Natural killer cell treated with Interleukin-12 subunit alpha and Interleukin-12 subunit beta and Interleukin-15 and Interleukin-18, amount 100 ng/mL, for 72 hours (primary cell): ENCODE results near the gene MBD3L2B. TPM values are rescaled to one million over a fixed set of nuclear protein-coding genes. Genes with fewer than 3 reads are reported as not detected.
"Not testable (repeated sequence)": the region's sequence is repeated elsewhere in the genome, so short reads cannot be mapped to it uniquely, and the experiment has no call there.

Source experiments
- ATAC-seq, 2 donors: fragments of 150-1000 bp; cut with Tn5 transposase in 1 of 2; sonication (Bioruptor Pico), chemical (Tn5 transposase) in 1 of 2; 2 replicates each; pipeline ENCODE4 v1.10.0; 2021
- DNase-seq: peaks from one replicate; pipeline ENCODE4 v3.0.0; 2022; ENCODE audit warnings: low spot score
- H3K27ac Mint-ChIP-seq, 2 donors: 1 replicate in 1 of 2; 2 replicates in 1 of 2; pipeline ENCODE4 v1.8.0; 2022; ENCODE audit warnings: mixed read lengths in 2 of 2, mild to moderate bottlenecking in 1 of 2, moderate library complexity in 1 of 2
- H3K27me3 Mint-ChIP-seq, 2 donors: 1 replicate in 1 of 2; 2 replicates in 1 of 2; pipeline ENCODE4 v1.8.0; 2022; ENCODE audit warnings: mixed read lengths in 2 of 2
- H3K36me3 Mint-ChIP-seq: one replicate; pipeline ENCODE4 v1.8.0; 2022; ENCODE audit warnings: mixed read lengths
- H3K4me1 Mint-ChIP-seq, 2 donors: 1 replicate in 1 of 2; 2 replicates in 1 of 2; pipeline ENCODE4 v1.8.0; 2022; ENCODE audit warnings: low read depth in 2 of 2, mixed read lengths in 2 of 2, mild to moderate bottlenecking in 1 of 2
- H3K4me3 Mint-ChIP-seq: one replicate; pipeline ENCODE4 v1.8.0; 2022; ENCODE audit warnings: mixed read lengths
- H3K9me3 Mint-ChIP-seq: 2 replicates; pipeline ENCODE4 v1.8.0; 2022; ENCODE audit warnings: mixed read lengths
- total RNA-seq, 2 donors: library from RNA; stranded (reverse); gene quantifications; one replicate each; pipeline ENCODE4 v1.2.3, GENCODE V29; 2022

Gene MBD3L2B
- not detected for total RNA-seq

DNA sequence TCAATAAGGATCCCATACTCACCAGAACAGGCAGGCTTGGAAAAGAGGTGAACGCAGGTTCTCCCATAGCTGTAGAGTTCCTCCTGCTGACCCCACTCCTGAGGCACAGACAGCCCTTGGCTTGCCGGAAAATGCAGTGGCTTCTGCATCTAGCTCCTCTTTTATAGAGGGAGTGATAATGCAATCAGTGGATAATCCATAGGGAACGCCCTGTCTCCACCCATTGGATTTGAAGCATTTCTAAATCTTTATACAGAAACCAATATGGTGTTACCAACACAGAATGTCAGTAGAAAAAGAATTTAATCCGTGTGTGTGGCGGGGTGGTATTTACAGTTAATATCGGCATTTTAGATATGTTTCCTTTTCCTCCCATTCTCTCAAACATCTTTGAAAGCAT lies at the start of gene MBD3L2B:
TSS of gene MBD3L2B (minus strand) at position 101 of the 400 bp plus-strand sequence. CDS start at position 67, 34 bp downstream.
- DNase-seq, H3K36me3 Mint-ChIP-seq, H3K4me3 Mint-ChIP-seq, H3K9me3 Mint-ChIP-seq, H3K27ac Mint-ChIP-seq, H3K27me3 Mint-ChIP-seq, H3K4me1 Mint-ChIP-seq, ATAC-seq: not testable (repeated sequence)

DNA sequence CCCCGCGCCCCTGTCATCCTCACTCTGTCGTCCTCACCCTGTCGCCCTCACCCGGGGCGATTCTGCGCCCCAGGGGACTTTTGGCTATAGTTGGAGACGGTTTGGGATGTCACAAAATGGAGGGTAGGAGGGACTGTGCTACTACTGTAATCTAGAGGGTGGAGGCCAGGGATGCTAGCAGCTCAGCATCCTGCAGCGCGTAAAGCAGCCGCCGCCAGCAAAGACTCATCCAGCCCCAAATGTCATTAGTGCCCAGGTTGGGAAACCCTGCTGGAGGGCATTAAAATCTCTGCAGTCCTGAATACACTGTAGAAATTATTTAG lies 48.6 kb upstream of the MBD3L2B start:
- H3K27me3 Mint-ChIP-seq, result no peaks in the 10 kb centered on the region
- H3K36me3 Mint-ChIP-seq, result peaks cover 15% of the 10 kb centered on the region
- peaks cover 12 to 13% of the 10 kb centered on the region in 2 donors for H3K4me1 Mint-ChIP-seq
- H3K4me3 Mint-ChIP-seq, result peak overlapping the region; percentile 91
- ATAC-seq (peak in 1 of 2 donors; percentile 25), DNase-seq (no peak)
- peak overlapping the region; percentile 93 to 97 for H3K27ac Mint-ChIP-seq
- H3K9me3 Mint-ChIP-seq, result no peaks in the 10 kb centered on the region

DNA sequence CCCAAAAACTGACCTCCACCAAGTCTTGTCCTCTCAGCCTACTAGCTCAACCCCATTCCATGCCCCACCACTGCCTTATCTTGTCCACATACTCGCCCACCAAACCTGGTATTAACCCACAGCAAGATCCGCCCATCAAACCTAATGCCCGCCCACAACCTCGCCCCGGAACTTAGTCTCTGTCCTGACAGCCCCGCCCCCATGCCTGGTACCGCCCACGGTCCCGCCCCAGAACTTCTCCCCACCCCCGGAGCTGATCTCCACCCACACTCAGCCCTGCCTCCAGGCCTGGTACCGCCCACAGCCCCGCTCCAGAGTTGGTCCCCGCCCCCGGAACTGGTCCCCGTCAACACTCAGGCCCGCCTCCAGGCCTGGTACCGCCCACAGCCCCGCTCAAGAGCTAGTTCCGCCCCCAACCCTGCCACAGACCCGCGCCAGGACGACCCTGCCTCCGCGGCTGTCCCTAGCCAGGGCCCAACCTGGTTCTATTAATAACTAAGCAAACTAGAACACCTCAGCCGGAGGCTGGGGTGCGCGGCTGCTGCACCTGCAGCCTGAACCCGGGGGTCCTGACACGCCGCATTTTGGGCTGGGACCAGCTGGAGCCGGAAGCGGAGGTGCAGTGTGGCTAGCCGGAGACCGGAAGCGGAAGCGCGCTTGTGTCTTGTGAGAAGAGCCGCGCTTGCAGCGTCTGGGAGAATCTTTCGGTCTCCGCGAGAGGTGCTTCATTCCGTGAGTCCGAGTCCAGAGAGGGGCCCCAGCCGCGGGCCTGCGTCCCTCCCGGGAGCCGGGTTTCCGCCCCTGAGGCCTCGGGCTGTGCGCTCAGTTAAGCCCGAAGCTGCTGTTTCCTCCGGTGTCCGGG lies 48.0 kb upstream of the MBD3L2B start, which contains the start of gene ZNF557:
TSS of gene ZNF557 (plus strand) at position 662 of the 862 bp plus-strand sequence. CDS start 5,372 bp downstream, outside the sequence.
- Mint-ChIP-seq H3K27me3 (no peaks in the 10 kb centered on the region), H3K36me3 (peaks cover 11% of the 10 kb centered on the region), H3K27ac (peak within 1 kb of the TSS; percentile 93 to 97), H3K4me1 (peaks cover 11 to 12% of the 10 kb centered on the region in 2 donors), H3K9me3 (no peaks in the 10 kb centered on the region), H3K4me3 (peak within 1 kb of the TSS; percentile 91)
- DNase-seq (peak; percentile 99), ATAC-seq (peak; percentile 99 to 100)

DNA sequence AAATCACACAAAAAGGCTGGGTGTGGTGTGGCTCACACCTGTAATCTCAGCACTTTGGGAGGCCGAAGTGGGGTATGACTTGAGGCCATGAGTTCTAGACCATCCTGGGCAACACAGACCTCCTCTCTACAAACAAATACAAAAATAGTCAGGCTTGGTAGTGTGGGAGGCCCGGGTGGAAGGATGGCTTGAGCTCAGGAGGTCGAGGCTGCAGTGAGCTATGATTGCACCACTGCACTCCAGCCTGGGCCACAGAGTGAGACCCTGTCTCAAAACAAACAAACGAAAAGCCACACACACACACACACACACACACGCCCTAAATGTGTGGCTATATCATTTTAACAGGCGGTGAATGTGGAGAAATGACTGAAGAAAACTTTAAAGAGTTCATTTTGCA lies 47.4 kb upstream of the MBD3L2B start:
- DNase-seq (no peak), ATAC-seq (no peak)
- Mint-ChIP-seq H3K4me1 (peaks cover 10 to 12% of the 10 kb centered on the region in 2 donors), H3K27me3 (no peaks in the 10 kb centered on the region), H3K27ac (peak overlapping the region; percentile 93 to 97), H3K9me3 (no peaks in the 10 kb centered on the region), H3K4me3 (peak overlapping the region; percentile 91), H3K36me3 (peaks cover 7% of the 10 kb centered on the region)

DNA sequence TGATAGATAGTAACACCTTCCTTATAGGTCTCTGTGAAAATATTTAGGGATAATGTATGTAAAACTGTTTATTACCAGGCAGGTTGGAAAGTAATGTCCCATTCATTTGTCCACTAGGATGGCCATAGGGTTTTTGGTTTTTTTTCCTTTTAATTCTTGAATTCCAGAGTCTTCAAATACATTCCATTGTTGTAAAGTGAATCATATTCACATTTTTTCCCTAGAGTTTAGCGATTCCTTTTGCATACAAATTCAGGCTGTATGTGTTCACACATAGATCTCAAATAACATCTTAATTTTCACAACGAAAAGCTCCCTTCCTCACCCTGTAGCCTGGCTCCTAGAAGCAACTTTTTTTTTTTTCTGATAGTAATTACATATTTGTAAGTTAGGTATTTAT lies 46.5 kb upstream of the MBD3L2B start:
- H3K4me3 Mint-ChIP-seq, result no peak overlapping the region
- H3K9me3 Mint-ChIP-seq, result no peaks in the 10 kb centered on the region
- H3K36me3 Mint-ChIP-seq, result peaks cover 6% of the 10 kb centered on the region
- no peak overlapping the region for H3K27ac Mint-ChIP-seq
- ATAC-seq, result no peak
- no peaks in the 10 kb centered on the region for H3K27me3 Mint-ChIP-seq
- H3K4me1 Mint-ChIP-seq, result peaks cover 9 to 12% of the 10 kb centered on the region in 2 donors
- DNase-seq, result no peak

DNA sequence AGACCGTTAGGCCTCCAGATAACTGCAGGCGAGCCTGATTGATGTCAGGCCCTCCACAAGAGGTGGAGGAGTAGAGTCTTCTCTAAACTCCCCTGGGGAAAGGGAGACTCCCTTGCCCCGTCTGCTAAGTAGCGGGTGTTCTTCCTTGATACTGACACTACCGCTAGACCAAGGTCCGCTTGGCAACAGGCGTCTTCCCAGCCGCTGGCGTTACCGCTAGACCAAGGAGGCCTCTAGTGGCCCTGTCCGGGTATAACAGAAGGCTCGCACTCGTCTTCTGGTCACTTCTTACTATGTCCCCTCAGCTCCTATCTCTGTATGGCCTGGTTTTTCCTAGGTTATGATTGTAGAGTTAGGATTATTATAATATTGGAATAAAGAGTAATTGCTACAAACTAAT lies 45.9 kb upstream of the MBD3L2B start:
- H3K9me3 Mint-ChIP-seq, ATAC-seq, DNase-seq, H3K27me3 Mint-ChIP-seq, H3K4me3 Mint-ChIP-seq, H3K36me3 Mint-ChIP-seq, H3K27ac Mint-ChIP-seq, H3K4me1 Mint-ChIP-seq: not testable (repeated sequence)

GRCh38 chr19:7063764-7064418 lies 42.7 kb upstream of the MBD3L2B start:
- no peaks in the 10 kb centered on the region for H3K27me3 Mint-ChIP-seq
- peaks cover 2 to 3% of the 10 kb centered on the region in 2 donors for H3K4me1 Mint-ChIP-seq
- H3K9me3 Mint-ChIP-seq, result no peaks in the 10 kb centered on the region
- no peak overlapping the region for H3K27ac Mint-ChIP-seq
- no peaks in the 10 kb centered on the region for H3K36me3 Mint-ChIP-seq
- ATAC-seq, result peak in 1 of 2 donors; percentile 64
- no peak overlapping the region for H3K4me3 Mint-ChIP-seq
- DNase-seq, result no peak

GRCh38 chr19:7063339-7063738 lies 42.1 kb upstream of the MBD3L2B start:
- peak in 1 of 2 donors; percentile 32 for ATAC-seq
- H3K4me1 Mint-ChIP-seq, result no peaks in the 10 kb centered on the region
- H3K9me3 Mint-ChIP-seq, result no peaks in the 10 kb centered on the region
- DNase-seq, result no peak
- H3K27me3 Mint-ChIP-seq, result no peaks in the 10 kb centered on the region
- H3K36me3 Mint-ChIP-seq, result no peaks in the 10 kb centered on the region
- H3K4me3 Mint-ChIP-seq, result no peak overlapping the region
- no peak overlapping the region for H3K27ac Mint-ChIP-seq

DNA sequence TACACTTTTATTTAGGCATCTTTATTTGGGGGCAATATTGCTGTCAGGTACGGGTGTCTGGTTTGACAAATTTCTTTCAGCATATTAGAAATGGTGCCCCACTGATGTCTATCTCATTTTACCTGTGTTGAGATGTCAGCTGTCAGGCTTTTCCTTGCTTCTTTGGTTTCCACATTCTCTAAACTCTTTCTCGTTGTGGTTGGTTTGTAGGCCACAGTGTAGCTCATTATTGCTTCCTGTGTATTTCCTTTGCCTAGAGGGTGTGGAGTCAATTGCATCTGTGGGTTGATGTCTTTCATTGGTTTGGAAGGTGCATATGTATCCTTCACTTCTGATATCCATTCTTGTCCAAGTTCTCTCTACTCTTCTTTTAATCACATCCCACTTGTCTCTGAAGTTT lies 38.7 kb upstream of the MBD3L2B start:
- not testable (repeated sequence) for H3K4me1 Mint-ChIP-seq, H3K9me3 Mint-ChIP-seq, H3K27ac Mint-ChIP-seq, ATAC-seq, H3K4me3 Mint-ChIP-seq, DNase-seq, H3K36me3 Mint-ChIP-seq, H3K27me3 Mint-ChIP-seq

DNA sequence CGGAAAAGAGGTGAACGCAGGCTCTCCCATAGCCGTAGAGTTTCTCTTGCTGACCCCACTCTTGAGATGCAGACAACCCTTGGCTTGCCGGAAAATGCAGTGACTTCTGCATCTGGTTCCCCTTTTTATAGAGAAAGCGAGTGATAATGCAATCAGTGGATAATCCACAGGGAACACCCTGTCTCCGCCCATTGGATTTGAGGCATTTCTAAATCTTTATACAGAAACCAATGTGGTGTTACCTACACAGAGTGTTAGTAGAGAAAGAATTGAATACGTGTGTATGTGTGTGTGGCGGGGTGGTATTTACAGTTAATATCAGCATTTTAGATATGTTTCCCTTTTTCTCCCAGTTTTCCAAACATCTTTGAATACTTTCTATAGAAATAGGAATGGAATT lies 37.3 kb upstream of the MBD3L2B start, which contains the start of gene MBD3L3:
TSS of gene MBD3L3 (minus strand) at position 101 of the 400 bp plus-strand sequence. CDS start at position 30, 71 bp downstream.
- DNase-seq, H3K4me3 Mint-ChIP-seq, ATAC-seq, H3K27me3 Mint-ChIP-seq, H3K27ac Mint-ChIP-seq, H3K4me1 Mint-ChIP-seq, H3K36me3 Mint-ChIP-seq, H3K9me3 Mint-ChIP-seq: not testable (repeated sequence)

DNA sequence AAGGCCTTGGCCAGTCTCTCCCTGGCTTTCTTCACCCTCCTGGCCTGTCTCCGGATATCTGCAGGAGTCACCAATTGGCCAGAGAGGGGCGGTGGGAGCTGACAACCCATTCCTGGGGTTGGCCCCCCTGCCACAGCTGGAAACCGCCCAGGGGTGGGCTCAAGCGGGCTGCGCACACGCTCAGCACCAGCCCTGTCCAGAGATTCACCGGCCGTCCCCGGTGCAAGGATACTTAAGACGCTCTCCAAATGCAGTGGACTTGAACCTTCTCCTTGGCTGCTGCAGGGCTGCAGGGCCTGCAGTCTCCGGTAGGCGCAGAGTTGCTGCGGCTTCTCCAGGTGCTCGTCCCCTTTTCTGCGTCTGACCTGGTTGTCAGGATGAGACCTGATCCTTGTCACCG lies 35.1 kb upstream of the MBD3L2B start:
- not testable (repeated sequence) for ATAC-seq, H3K27ac Mint-ChIP-seq, H3K36me3 Mint-ChIP-seq, DNase-seq, H3K4me1 Mint-ChIP-seq, H3K27me3 Mint-ChIP-seq, H3K9me3 Mint-ChIP-seq, H3K4me3 Mint-ChIP-seq

GRCh38 chr19:7055679-7056078 lies 34.4 kb upstream of the MBD3L2B start:
- not testable (repeated sequence) for H3K27ac Mint-ChIP-seq, H3K9me3 Mint-ChIP-seq, DNase-seq, H3K4me1 Mint-ChIP-seq, ATAC-seq, H3K27me3 Mint-ChIP-seq, H3K4me3 Mint-ChIP-seq, H3K36me3 Mint-ChIP-seq

GRCh38 chr19:7054635-7055368 lies 33.6 kb upstream of the MBD3L2B start:
- ATAC-seq, H3K36me3 Mint-ChIP-seq, DNase-seq, H3K4me3 Mint-ChIP-seq, H3K27ac Mint-ChIP-seq, H3K27me3 Mint-ChIP-seq, H3K4me1 Mint-ChIP-seq, H3K9me3 Mint-ChIP-seq: not testable (repeated sequence)

- not testable (repeated sequence) for DNase-seq, H3K4me1 Mint-ChIP-seq, H3K27me3 Mint-ChIP-seq, ATAC-seq, H3K4me3 Mint-ChIP-seq, H3K36me3 Mint-ChIP-seq, H3K9me3 Mint-ChIP-seq, H3K27ac Mint-ChIP-seq
Observed at GRCh38 chr19:7052896-7053295, 31.7 kb upstream of the MBD3L2B start.
